Right ventricle myocardium superior (tissue), 1 donor: ENCODE data around the gene ARID5B. TPM values are rescaled to one million over a fixed set of nuclear protein-coding genes. Genes with fewer than 3 reads are reported as not detected.
"Not testable (repeated sequence)": the region's sequence is repeated elsewhere in the genome, so short reads cannot be mapped to it uniquely, and the experiment has no call there.

ENCODE experiments used
- ATAC-seq: fragments of 200-7000 bp; cut with Tn5 transposase; one replicate; pipeline ENCODE4 v1.9.1; 2020; ENCODE audit warnings: mild to moderate bottlenecking; ENCODE audit not compliant: poor library complexity
- DNase-seq: peaks from one replicate; pipeline ENCODE4 v3.0.0-alpha.2; 2020
- intact Hi-C: fragments of 100-400 bp; cut with DNase I; formaldehyde crosslinking; loops from one replicate; pipeline ENCODE4 v1.11.2; 2022
- total RNA-seq: library from RNA; stranded (reverse); fragmentation: NEBNext Ultra II Directional; extraction: Animal tissue kit (Norgen Biotek cat#: 25700); gene quantifications from one replicate; pipeline ENCODE4 v1.2.1, GENCODE V29; 2021
- donor health status: DM: no; HTN: yes; CAD: no; lungs with severe emphysema.

Gene ARID5B
- total RNA-seq, 1 donor from 2014 or later: 13.2 TPM

- peak; percentile 76 for ATAC-seq
- DNase-seq: no peak
- intact Hi-C loops: no loop called here
Measured at GRCh38 chr10:62015994-62016393, 114.5 kb downstream of the ARID5B start.

- peak; percentile 60 for ATAC-seq
- DNase-seq: no peak
- intact Hi-C loops: no loop called here
Measured at GRCh38 chr10:62016623-62017490, 115.4 kb downstream of the ARID5B start.

GRCh38 chr10:62017491-62017870, 116.0 kb downstream of the ARID5B start:
- DNase-seq (no peak), ATAC-seq (no peak)
- intact Hi-C loops: no loop called here

- ATAC-seq (no peak), DNase-seq (no peak)
- intact Hi-C loops: no loop called here
Measured at GRCh38 chr10:62018131-62018911, 116.8 kb downstream of the ARID5B start.

- intact Hi-C loops: no loop called here
- DNase-seq (no peak), ATAC-seq (no peak)
Measured at GRCh38 chr10:62019013-62019684, 117.7 kb downstream of the ARID5B start.

GRCh38 chr10:62019685-62020359, 118.3 kb downstream of the ARID5B start:
- intact Hi-C loops: no loop called here
- no peak for ATAC-seq
- no peak for DNase-seq

GRCh38 chr10:62021128-62021665, 119.7 kb downstream of the ARID5B start:
- intact Hi-C loops: no loop called here
- no peak for ATAC-seq

GRCh38 chr10:62021978-62022802, 120.7 kb downstream of the ARID5B start:
- DNase-seq: no peak
- intact Hi-C loops: no loop called here
- no peak for ATAC-seq

More at GRCh38 chr10:62021128-62021665, 119.7 kb downstream of the ARID5B start:
- no peak for DNase-seq

GRCh38 chr10:62022830-62023229, 121.3 kb downstream of the ARID5B start:
- ATAC-seq (no peak), DNase-seq (no peak)
- intact Hi-C loops: no loop called here

- ATAC-seq (no peak), DNase-seq (no peak)
- intact Hi-C loops: no loop called here
Measured at GRCh38 chr10:62023329-62023728, 121.8 kb downstream of the ARID5B start.

GRCh38 chr10:62024026-62024701, 122.7 kb downstream of the ARID5B start:
- intact Hi-C loops: no loop called here
- no peak for ATAC-seq
- no peak for DNase-seq

GRCh38 chr10:62025134-62025794, 123.8 kb downstream of the ARID5B start:
- no peak for ATAC-seq
- no peak for DNase-seq
- intact Hi-C loops: no loop called here

GRCh38 chr10:62025901-62026879, 124.7 kb downstream of the ARID5B start:
- no peak for DNase-seq
- intact Hi-C loops: no loop called here
- ATAC-seq: no peak

GRCh38 chr10:62027841-62028501, 126.5 kb downstream of the ARID5B start:
- no peak for DNase-seq
- ATAC-seq: no peak
- intact Hi-C loops: no loop called here

- ATAC-seq, intact Hi-C loops, DNase-seq: not testable (repeated sequence)
Measured at GRCh38 chr10:62028502-62028842, 127.0 kb downstream of the ARID5B start.
